H1 (cell line): Measurements from ENCODE around the gene PSME2. TPM values are rescaled to one million over a fixed set of nuclear protein-coding genes. Genes with fewer than 3 reads are reported as not detected.

Source experiments
- HDAC2 ChIP-seq, 2 experiments: fragments of 300-600 bp in 1 of 2; sonication (generic) in 1 of 2; IDR thresholded peaks; 2 replicates each; pipeline ENCODE4 v1.6.1; 2011 to 2012; ENCODE audit warnings: low read depth in 2 of 2, low read length in 2 of 2, mild to moderate bottlenecking in 2 of 2, moderate library complexity in 2 of 2, borderline replicate concordance in 1 of 2, inconsistent platforms in 1 of 2
- TCF12 ChIP-seq: IDR thresholded peaks from 2 replicates; pipeline ENCODE4 v1.6.1; 2011; ENCODE audit warnings: low read depth, mild to moderate bottlenecking, low read length
- polyA plus RNA-seq, 7 experiments: library from polyadenylated mRNA; depleted of rRNA in 3 of 7; stranded (reverse) in 5 of 7; unstranded in 2 of 7; fragments of >200 nt in 5 of 7; fragments of 200-250 nt in 2 of 7; gene quantifications; 1 replicate in 5 of 7; 2 replicates in 1 of 7; 4 replicates in 1 of 7; pipeline versions ENCODE4 v1.2.1 to v1.2.3, GENCODE V29; 2011 to 2013; ENCODE audit warnings: missing spikeins in 2 of 7, mixed read lengths in 2 of 7
- total RNA-seq: library from RNA; stranded (reverse); fragmentation: NEBNext Ultra II Directional; extraction: Animal tissue kit (Norgen Biotek cat#: 25700); gene quantifications from 2 replicates; pipeline ENCODE4 v1.2.1, GENCODE V29; 2021

The PSME2 gene
- total and polyA plus RNA-seq, 2 of the 8 experiments (the other 6 are each of a cell fraction or from before 2014, with no cell fraction given) = 71.8 to 111 TPM

GRCh38 chr14:24165785-24166184, 19.4 kb upstream of the PSME2 start (continued):
- no peak for TF ChIP-seq HDAC2 (IDR thresholded peaks at IDR 0.05; ENCODE audit: borderline replicate concordance in 1 of 2, low read depth in 2 of 2, low read length in 2 of 2)
- TF ChIP-seq TCF12 = no peak
